Chondrocyte (in vitro differentiated cells): ENCODE data around the gene TTC28. TPM values are rescaled to one million over a fixed set of nuclear protein-coding genes. Genes with fewer than 3 reads are reported as not detected.

Experiments used
- DNase-seq: peaks from one replicate; pipeline ENCODE4 v3.0.0; 2021; ENCODE audit warnings: mixed read lengths, low spot score
- H3K27ac Mint-ChIP-seq: one replicate; pipeline ENCODE4 v1.8.0; 2021; ENCODE audit warnings: mild to moderate bottlenecking, moderate library complexity, mixed read lengths; ENCODE audit not compliant: unreplicated experiment
- H3K27me3 Mint-ChIP-seq: 2 replicates; pipeline ENCODE4 v1.8.0; 2021; ENCODE audit warnings: low read depth, mixed read lengths
- H3K36me3 Mint-ChIP-seq: 2 replicates; pipeline ENCODE4 v1.8.0; 2021; ENCODE audit warnings: low read depth, mixed read lengths
- H3K4me1 Mint-ChIP-seq: 2 replicates; pipeline ENCODE4 v1.8.0; 2021; ENCODE audit warnings: low read depth, mild to moderate bottlenecking, mixed read lengths
- H3K4me3 Mint-ChIP-seq: one replicate; pipeline ENCODE4 v1.8.0; 2021; ENCODE audit warnings: mild to moderate bottlenecking, moderate library complexity, mixed read lengths; ENCODE audit not compliant: unreplicated experiment
- H3K9me3 Mint-ChIP-seq: 2 replicates; pipeline ENCODE4 v1.8.0; 2021; ENCODE audit warnings: low read depth, mixed read lengths
- total RNA-seq: library from RNA; stranded (reverse); gene quantifications from 3 replicates; pipeline ENCODE4 v1.2.1, GENCODE V29; 2021
- TF ChIP-seq, protein P1 (sequence below): fragments of 200-600 bp; sonication (generic); IDR thresholded peaks from 2 replicates; pipeline ENCODE4 v1.5.0; 2021; ENCODE audit warnings: antibody characterized with exemption, mild to moderate bottlenecking, moderate library complexity

The TTC28 gene
- total RNA-seq, 1 donor from 2014 or later: 38.3 TPM

DNA sequence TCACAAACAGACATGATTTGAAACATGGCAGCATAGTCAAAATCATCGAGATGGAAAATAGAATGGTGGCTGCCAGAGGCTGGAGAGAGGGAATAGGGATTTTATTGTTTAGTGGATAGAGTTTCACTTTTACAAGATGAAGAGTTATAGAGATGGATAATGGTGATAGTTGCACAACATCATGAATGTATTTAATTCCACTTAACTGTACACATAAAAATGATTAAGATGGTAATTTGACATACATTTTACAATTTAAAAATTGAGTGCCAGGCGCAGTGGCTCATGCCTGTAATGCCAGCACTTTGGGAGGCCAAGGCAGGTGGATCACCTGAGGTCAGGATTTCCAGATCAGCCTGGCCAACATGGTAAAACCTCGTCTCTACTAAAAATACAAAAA lies 21.2 kb downstream of the TTC28 start:
- Mint-ChIP-seq H3K27me3 (no peaks in the 10 kb centered on the region), H3K4me3 (no peak overlapping the region), H3K27ac (no peak overlapping the region), H3K36me3 (peaks cover 2% of the 10 kb centered on the region), H3K4me1 (peaks cover 3% of the 10 kb centered on the region), H3K9me3 (peaks cover 2% of the 10 kb centered on the region)
- DNase-seq: no peak
- TF ChIP-seq, protein P1, sequence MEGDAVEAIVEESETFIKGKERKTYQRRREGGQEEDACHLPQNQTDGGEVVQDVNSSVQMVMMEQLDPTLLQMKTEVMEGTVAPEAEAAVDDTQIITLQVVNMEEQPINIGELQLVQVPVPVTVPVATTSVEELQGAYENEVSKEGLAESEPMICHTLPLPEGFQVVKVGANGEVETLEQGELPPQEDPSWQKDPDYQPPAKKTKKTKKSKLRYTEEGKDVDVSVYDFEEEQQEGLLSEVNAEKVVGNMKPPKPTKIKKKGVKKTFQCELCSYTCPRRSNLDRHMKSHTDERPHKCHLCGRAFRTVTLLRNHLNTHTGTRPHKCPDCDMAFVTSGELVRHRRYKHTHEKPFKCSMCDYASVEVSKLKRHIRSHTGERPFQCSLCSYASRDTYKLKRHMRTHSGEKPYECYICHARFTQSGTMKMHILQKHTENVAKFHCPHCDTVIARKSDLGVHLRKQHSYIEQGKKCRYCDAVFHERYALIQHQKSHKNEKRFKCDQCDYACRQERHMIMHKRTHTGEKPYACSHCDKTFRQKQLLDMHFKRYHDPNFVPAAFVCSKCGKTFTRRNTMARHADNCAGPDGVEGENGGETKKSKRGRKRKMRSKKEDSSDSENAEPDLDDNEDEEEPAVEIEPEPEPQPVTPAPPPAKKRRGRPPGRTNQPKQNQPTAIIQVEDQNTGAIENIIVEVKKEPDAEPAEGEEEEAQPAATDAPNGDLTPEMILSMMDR: no peak

DNA sequence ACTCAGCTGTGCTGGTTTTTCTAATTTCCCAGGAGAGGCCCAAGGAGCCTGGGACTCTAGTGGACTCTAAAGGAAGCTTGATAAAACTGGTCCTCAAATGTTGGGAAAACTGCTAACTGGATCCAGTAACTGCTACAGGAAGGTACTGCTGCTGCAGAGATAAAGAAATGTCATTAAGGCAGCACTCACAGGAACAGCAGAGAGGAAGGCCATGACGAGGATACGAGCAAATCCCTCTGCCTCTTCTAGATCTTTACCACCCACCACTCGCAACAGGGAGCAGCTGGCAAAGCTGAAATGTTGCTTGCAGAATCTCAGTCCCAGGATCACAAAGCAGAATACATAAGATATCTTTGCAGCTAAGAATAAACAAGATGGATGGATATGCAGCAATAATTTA lies 23.5 kb downstream of the TTC28 start:
- Mint-ChIP-seq H3K36me3 (peaks cover 3% of the 10 kb centered on the region), H3K27ac (no peak overlapping the region), H3K4me3 (no peak overlapping the region), H3K4me1 (no peaks in the 10 kb centered on the region), H3K9me3 (peaks cover 8% of the 10 kb centered on the region), H3K27me3 (no peaks in the 10 kb centered on the region)
- no peak for DNase-seq
- TF ChIP-seq, protein P1: no peak

DNA sequence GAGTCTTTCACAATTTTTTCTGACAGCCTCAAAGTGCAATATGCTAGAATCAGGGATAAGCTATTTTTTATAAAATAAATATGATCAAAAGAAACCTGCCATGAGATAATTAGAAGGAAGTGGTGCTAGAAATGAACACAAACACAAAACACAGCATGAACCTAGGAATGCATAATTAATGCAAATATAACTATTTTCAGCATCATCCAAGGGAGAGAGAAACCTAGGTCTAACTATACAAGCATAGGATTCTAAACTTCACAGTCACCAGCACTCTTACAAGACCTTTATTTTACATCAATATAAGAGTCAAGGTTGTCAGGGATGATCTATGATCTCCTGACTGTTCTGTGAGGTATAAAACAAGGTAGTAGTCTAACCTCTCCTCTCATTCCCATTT lies 29.2 kb downstream of the TTC28 start:
- H3K36me3 Mint-ChIP-seq: peaks cover 5% of the 10 kb centered on the region
- no peak overlapping the region for H3K4me3 Mint-ChIP-seq
- no peak for DNase-seq
- H3K4me1 Mint-ChIP-seq: peaks cover 8% of the 10 kb centered on the region
- TF ChIP-seq, protein P1: no peak
- no peaks in the 10 kb centered on the region for H3K27me3 Mint-ChIP-seq
- H3K9me3 Mint-ChIP-seq: peaks cover 8% of the 10 kb centered on the region
- no peak overlapping the region for H3K27ac Mint-ChIP-seq

GRCh38 chr22:28648792-28649191 lies 30.8 kb downstream of the TTC28 start:
- no peaks in the 10 kb centered on the region for H3K27me3 Mint-ChIP-seq
- H3K4me3 Mint-ChIP-seq: no peak overlapping the region
- no peak for DNase-seq
- peaks cover 8% of the 10 kb centered on the region for H3K4me1 Mint-ChIP-seq
- TF ChIP-seq, protein P1: no peak
- H3K36me3 Mint-ChIP-seq: peaks cover 5% of the 10 kb centered on the region
- no peak overlapping the region for H3K27ac Mint-ChIP-seq
- peaks cover 8% of the 10 kb centered on the region for H3K9me3 Mint-ChIP-seq

DNA sequence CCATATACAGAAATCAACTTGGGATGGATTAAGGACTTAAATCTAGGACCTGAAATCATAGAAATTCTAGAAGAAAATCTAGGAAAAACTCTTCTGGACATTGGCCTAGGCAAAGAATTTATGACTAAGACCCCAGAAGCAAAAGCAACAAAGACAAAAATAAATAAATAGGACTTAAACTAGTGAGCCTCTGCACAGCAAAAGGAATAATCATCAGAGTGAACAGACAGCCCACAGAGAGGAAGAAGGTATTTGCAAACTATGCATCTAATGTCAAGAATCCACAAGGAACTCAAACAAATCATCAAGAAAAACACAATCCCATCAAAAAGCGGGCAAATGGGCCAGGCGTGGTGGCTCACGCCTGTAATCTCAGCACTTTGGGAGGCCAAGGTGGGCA lies 32.4 kb downstream of the TTC28 start:
- peaks cover under 1% of the 10 kb centered on the region for H3K9me3 Mint-ChIP-seq
- TF ChIP-seq, protein P1: no peak
- peaks cover 8% of the 10 kb centered on the region for H3K4me1 Mint-ChIP-seq
- H3K4me3 Mint-ChIP-seq: no peak overlapping the region
- no peak overlapping the region for H3K27ac Mint-ChIP-seq
- peaks cover 2% of the 10 kb centered on the region for H3K36me3 Mint-ChIP-seq
- no peak for DNase-seq
- no peaks in the 10 kb centered on the region for H3K27me3 Mint-ChIP-seq
